Right lobe of liver (tissue), 6 donors: ENCODE measurements around the gene OTUD7B. TPM values are rescaled to one million over a fixed set of nuclear protein-coding genes. Genes with fewer than 3 reads are reported as not detected.

Experiments
- ATAC-seq, 4 donors: fragments of 200-7000 bp; cut with Tn5 transposase; one replicate each; pipeline ENCODE4 v1.9.1; 2020; ENCODE audit warnings: mild to moderate bottlenecking in 4 of 4, moderate library complexity in 4 of 4
- DNase-seq, 3 donors: peaks; one replicate each; pipeline ENCODE4 v3.0.0-alpha.2; 2020
- H3K27ac ChIP-seq, 3 donors: fragments of 200-600 bp; one replicate each; pipeline ENCODE4 v1.8.0; 2022
- H3K27me3 ChIP-seq, 2 donors: fragments of 200-600 bp; one replicate each; pipeline ENCODE4 v1.8.0; 2022
- H3K36me3 ChIP-seq, 4 donors: fragments of 200-600 bp; sonication (generic) in 1 of 4; one replicate each; pipeline versions ENCODE4 v1.5.1 to v1.8.0; 2017 to 2022; ENCODE audit warnings: control low read depth in 1 of 4
- H3K4me1 ChIP-seq, 4 donors: fragments of 200-600 bp; sonication (generic) in 1 of 4; one replicate each; pipeline versions ENCODE4 v1.5.1 to v1.8.0; 2017 to 2022; ENCODE audit warnings: control low read depth in 1 of 4
- H3K4me3 ChIP-seq, 3 donors: fragments of 200-600 bp; one replicate each; pipeline ENCODE4 v1.8.0; 2022
- H3K9me3 ChIP-seq, 4 donors: fragments of 200-600 bp; sonication (generic) in 1 of 4; one replicate each; pipeline versions ENCODE4 v1.5.1 to v1.8.0; 2017 to 2022; ENCODE audit warnings: control low read depth in 1 of 4
- CTCF ChIP-seq, 4 donors: fragments of 200-600 bp in 3 of 4; fragments of 450-650 bp in 1 of 4; IDR thresholded peaks; one replicate each; pipeline versions ENCODE4 v1.5.1 to v1.8.0; 2016 to 2022; ENCODE audit warnings: antibody characterized with exemption in 4 of 4, mild to moderate bottlenecking in 2 of 4
- POLR2A ChIP-seq: fragments of 450-650 bp; IDR thresholded peaks from one replicate; pipeline ENCODE4 v1.6.1; 2017; ENCODE audit warnings: antibody characterized with exemption, mild to moderate bottlenecking
- WGBS: methylation state at CpG from one replicate; pipeline ENCODE4 v1.1.6; 2018; ENCODE audit warnings: low coverage, low lambda C conversion rate; ENCODE audit not compliant: insufficient coverage; ENCODE audit errors: missing lambda C conversion rate; 5-methylcytosine and 5-hydroxymethylcytosine counted together
- intact Hi-C, 2 donors: fragments of 100-400 bp; cut with DNase I; formaldehyde crosslinking; loops; one replicate each; pipeline versions ENCODE4 v1.11.2 to v1.14.1; 2022
- total RNA-seq, 6 experiments: library from RNA; depleted of rRNA in 2 of 6; stranded (reverse); fragments of >200 nt in 2 of 6; fragmentation: NEBNext Ultra II Directional in 3 of 6; extraction: Animal tissue kit (Norgen Biotek cat#: 25700) in 3 of 6; gene quantifications; one replicate each; pipeline versions ENCODE4 v1.1.0 to v1.2.4, GENCODE V29; 2016 to 2023
- donor health status: DM: no; HTN: yes; CAD: no.
- donor health status: DM: no; HTN: no; CAD: no.
- donor health status: DM: no; HTN: no; CAD: no.
- donor health status: DM: no; HTN: yes; CAD: no.
- donor health status: DM: no; HTN: yes; CAD: no.

Gene OTUD7B
- total RNA-seq, 6 experiments from 2014 or later = 9.1 to 22.3 (median 16.8) TPM

GRCh38 chr1:150051089-150051373 is 40.5 kb upstream of the OTUD7B start:
- ATAC-seq (peak; percentile 54 to 80 (median 70)), DNase-seq (peak; percentile 35 to 72 (median 68))
- Histone ChIP-seq H3K4me3 (peak overlapping the region in 2 of 3 donors; percentile 34 to 45), H3K27me3 (no peaks in the 10 kb centered on the region), H3K27ac (peak overlapping the region; percentile 13 to 85 (median 53)), H3K9me3 (no peaks in the 10 kb centered on the region), H3K4me1 (peaks cover 0 to 6% (median 0%) of the 10 kb centered on the region in 4 donors), H3K36me3 (no peaks in the 10 kb centered on the region)
- WGBS = 9% methylated on average over 7 of the region's 7 CpGs
- intact Hi-C loops = loop anchor here in 1 of 2 donors (10.0 kb wide), 1 partner anchor 86 kb away; no protein-coding TSS in a partner anchor
- no peak for TF ChIP-seq POLR2A
- no peak for TF ChIP-seq CTCF (IDR thresholded peaks at IDR 0.05)

- WGBS = 63% methylated on average over 2 of the region's 2 CpGs
- TF ChIP-seq POLR2A (no peak), CTCF (IDR thresholded peaks at IDR 0.05) (no peak)
- DNase-seq = no peak
- intact Hi-C loops = loop anchor here (10.0 kb wide), 2 partner anchors 75 to 85 kb away; no protein-coding TSS in a partner anchor
- no peaks in the 10 kb centered on the region for H3K9me3 ChIP-seq
- no peak for ATAC-seq
- H3K4me3 ChIP-seq = no peak overlapping the region
- peaks cover 0 to 6% (median 0%) of the 10 kb centered on the region in 4 donors for H3K4me1 ChIP-seq
- no peaks in the 10 kb centered on the region for H3K36me3 ChIP-seq
- no peaks in the 10 kb centered on the region for H3K27me3 ChIP-seq
- no peak overlapping the region for H3K27ac ChIP-seq
Measured at GRCh38 chr1:150049926-150050325, 39.4 kb upstream of the OTUD7B start.

GRCh38 chr1:150034336-150034735 is 23.8 kb upstream of the OTUD7B start:
- no peaks in the 10 kb centered on the region for H3K9me3 ChIP-seq
- intact Hi-C loops = no loop called here
- H3K4me1 ChIP-seq = no peaks in the 10 kb centered on the region
- no peaks in the 10 kb centered on the region for H3K36me3 ChIP-seq
- H3K27ac ChIP-seq = no peak overlapping the region
- TF ChIP-seq CTCF (IDR thresholded peaks at IDR 0.05) (no peak), POLR2A (no peak)
- H3K4me3 ChIP-seq = no peak overlapping the region
- ATAC-seq = no peak
- DNase-seq = no peak
- no peaks in the 10 kb centered on the region for H3K27me3 ChIP-seq

- 60% methylated on average over 1 of the region's 1 CpG for WGBS
- no peaks in the 10 kb centered on the region for H3K9me3 ChIP-seq
Measured at GRCh38 chr1:150028322-150028721, 17.8 kb upstream of the OTUD7B start.

More at GRCh38 chr1:150028322-150028721, 17.8 kb upstream of the OTUD7B start:
- H3K4me3 ChIP-seq = no peak overlapping the region
- no peak for DNase-seq
- ATAC-seq = no peak
- intact Hi-C loops = no loop called here
- no peak for TF ChIP-seq POLR2A
- no peak for TF ChIP-seq CTCF (IDR thresholded peaks at IDR 0.05)
- H3K36me3 ChIP-seq = no peaks in the 10 kb centered on the region
- no peak overlapping the region for H3K27ac ChIP-seq
- H3K27me3 ChIP-seq = no peaks in the 10 kb centered on the region
- no peaks in the 10 kb centered on the region for H3K4me1 ChIP-seq
